Left lung (tissue), 10 donors: ENCODE measurements around the gene TAS2R60. TPM values are rescaled to one million over a fixed set of nuclear protein-coding genes. Genes with fewer than 3 reads are reported as not detected.
"Not testable (repeated sequence)": the region's sequence is repeated elsewhere in the genome, so short reads cannot be mapped to it uniquely, and the experiment has no call there.

Experiments used
- ATAC-seq: fragments of 200-7000 bp; cut with Tn5 transposase; one replicate; pipeline ENCODE4 v1.9.1; 2020; ENCODE audit warnings: moderate library complexity
- DNase-seq, 4 donors: peaks; one replicate each; pipeline ENCODE4 v3.0.0-alpha.2; 2013 to 2020
- H3K27ac ChIP-seq, 2 donors: fragments of 200-600 bp; sonication (generic) in 1 of 2; one replicate each; pipeline versions ENCODE4 v1.5.0 to v1.8.0; 2020 to 2021
- H3K27me3 ChIP-seq, 2 donors: fragments of 200-600 bp; sonication (generic) in 1 of 2; one replicate each; pipeline versions ENCODE4 v1.5.0 to v1.8.0; 2020 to 2021
- H3K36me3 ChIP-seq, 2 donors: fragments of 200-600 bp; sonication (generic) in 1 of 2; one replicate each; pipeline versions ENCODE4 v1.5.0 to v1.8.0; 2020 to 2021
- H3K4me1 ChIP-seq, 2 donors: fragments of 200-600 bp; one replicate each; pipeline ENCODE4 v1.8.0; 2021
- H3K4me3 ChIP-seq, 2 donors: fragments of 200-600 bp; sonication (generic) in 1 of 2; one replicate each; pipeline versions ENCODE4 v1.5.0 to v1.8.0; 2020 to 2021; ENCODE audit warnings: mild to moderate bottlenecking in 1 of 2
- H3K9me3 ChIP-seq, 2 donors: fragments of 200-600 bp; sonication (generic) in 1 of 2; one replicate each; pipeline versions ENCODE4 v1.5.0 to v1.8.0; 2020 to 2021
- CTCF ChIP-seq, 2 donors: fragments of 200-600 bp; sonication (generic) in 1 of 2; IDR thresholded peaks; one replicate each; pipeline versions ENCODE4 v1.5.0 to v1.8.0; 2021; ENCODE audit warnings: antibody characterized with exemption in 2 of 2
- intact Hi-C, 2 donors: fragments of 100-400 bp; cut with DNase I; formaldehyde crosslinking; loops; one replicate each; pipeline versions ENCODE4 v1.11.2 to v1.14.2; 2022
- polyA plus RNA-seq, 6 donors: library from polyadenylated mRNA; unstranded; fragments of 120-200 nt; gene quantifications; one replicate each; pipeline ENCODE4 v1.2.1, GENCODE V29; 2013; ENCODE audit not compliant: insufficient read length in 6 of 6
- total RNA-seq, 2 donors: library from RNA; stranded (reverse); fragmentation: NEBNext Ultra II Directional; extraction: Animal tissue kit (Norgen Biotek cat#: 25700); gene quantifications; one replicate each; pipeline ENCODE4 v1.2.1, GENCODE V29; 2021
- donor health status: DM: no; HTN: yes; CAD: no.
- donor health status: DM: no; HTN: no; CAD: no.

The TAS2R60 gene
- total and polyA plus RNA-seq, 8 donors = not detected

- H3K27ac ChIP-seq = no peak overlapping the region
- no peaks in the 10 kb centered on the region for H3K27me3 ChIP-seq
- ATAC-seq (no peak), DNase-seq (no peak)
- TF ChIP-seq CTCF (IDR thresholded peaks at IDR 0.05) = no peak
- peaks cover 0 to 6% of the 10 kb centered on the region in 2 donors for H3K4me1 ChIP-seq
- no peak overlapping the region for H3K4me3 ChIP-seq
- no peaks in the 10 kb centered on the region for H3K36me3 ChIP-seq
- no peaks in the 10 kb centered on the region for H3K9me3 ChIP-seq
- intact Hi-C loops = no loop called here
Observed at GRCh38 chr7:143462045-143462444, 18.8 kb downstream of the TAS2R60 start.

- ATAC-seq = no peak
- H3K27ac ChIP-seq = no peak overlapping the region
- intact Hi-C loops = no loop called here
Observed at GRCh38 chr7:143463556-143463955, 20.3 kb downstream of the TAS2R60 start.

GRCh38 chr7:143463957-143464356 is 20.7 kb downstream of the TAS2R60 start:
- intact Hi-C loops = no loop called here
- no peak for TF ChIP-seq CTCF (IDR thresholded peaks at IDR 0.05)
- no peaks in the 10 kb centered on the region for H3K36me3 ChIP-seq
- no peaks in the 10 kb centered on the region for H3K9me3 ChIP-seq
- no peaks in the 10 kb centered on the region for H3K4me1 ChIP-seq
- no peak overlapping the region for H3K27ac ChIP-seq
- no peaks in the 10 kb centered on the region for H3K27me3 ChIP-seq
- ATAC-seq (no peak), DNase-seq (no peak)
- H3K4me3 ChIP-seq = no peak overlapping the region

More at GRCh38 chr7:143463556-143463955, 20.3 kb downstream of the TAS2R60 start:
- H3K27me3 ChIP-seq = no peaks in the 10 kb centered on the region
- no peak for TF ChIP-seq CTCF (IDR thresholded peaks at IDR 0.05)
- no peak overlapping the region for H3K4me3 ChIP-seq
- H3K36me3 ChIP-seq = no peaks in the 10 kb centered on the region
- no peaks in the 10 kb centered on the region for H3K4me1 ChIP-seq
- DNase-seq = peak in 1 of 4 donors; percentile 14
- H3K9me3 ChIP-seq = no peaks in the 10 kb centered on the region

- no peak for DNase-seq
- no peak for ATAC-seq
- intact Hi-C loops = no loop called here
Observed at GRCh38 chr7:143467724-143468123, 24.5 kb downstream of the TAS2R60 start.

GRCh38 chr7:143472071-143472689 is 28.9 kb downstream of the TAS2R60 start:
- H3K36me3 ChIP-seq, intact Hi-C loops, H3K9me3 ChIP-seq, DNase-seq, H3K4me1 ChIP-seq, H3K4me3 ChIP-seq, H3K27me3 ChIP-seq, H3K27ac ChIP-seq, ATAC-seq: not testable (repeated sequence)

More at GRCh38 chr7:143467724-143468123, 24.5 kb downstream of the TAS2R60 start:
- Histone ChIP-seq H3K36me3 (no peaks in the 10 kb centered on the region), H3K27me3 (no peaks in the 10 kb centered on the region), H3K27ac (no peak overlapping the region), H3K9me3 (peaks cover 0 to 9% of the 10 kb centered on the region in 2 donors), H3K4me3 (no peak overlapping the region), H3K4me1 (no peaks in the 10 kb centered on the region)
- no peak for TF ChIP-seq CTCF (IDR thresholded peaks at IDR 0.05)
